Type B pancreatic cell (in vitro differentiated cells): ENCODE measurements around the gene IGF1R. TPM values are rescaled to one million over a fixed set of nuclear protein-coding genes. Genes with fewer than 3 reads are reported as not detected.

Source experiments
- DNase-seq: peaks from one replicate; pipeline ENCODE4 v3.0.0; 2021; ENCODE audit warnings: mixed read lengths; ENCODE audit not compliant: unreplicated experiment; ENCODE audit errors: extremely low spot score
- H3K27ac Mint-ChIP-seq: 2 replicates; pipeline ENCODE4 v1.8.0; 2021; ENCODE audit warnings: mild to moderate bottlenecking, mixed read lengths
- H3K27me3 Mint-ChIP-seq: 2 replicates; pipeline ENCODE4 v1.8.0; 2021; ENCODE audit warnings: mixed read lengths
- H3K36me3 Mint-ChIP-seq: 2 replicates; pipeline ENCODE4 v1.8.0; 2021; ENCODE audit warnings: mixed read lengths
- H3K4me1 Mint-ChIP-seq: one replicate; pipeline ENCODE4 v1.8.0; 2021; ENCODE audit warnings: mixed read lengths; ENCODE audit not compliant: unreplicated experiment
- H3K4me3 Mint-ChIP-seq: 2 replicates; pipeline ENCODE4 v1.8.0; 2021; ENCODE audit warnings: mild to moderate bottlenecking, mixed read lengths
- H3K9me3 Mint-ChIP-seq: 2 replicates; pipeline ENCODE4 v1.8.0; 2021; ENCODE audit warnings: mixed read lengths
- CTCF ChIP-seq: fragments of 200-600 bp; sonication (generic); conservative IDR thresholded peaks from 2 replicates; pipeline ENCODE4 v1.5.0; 2021; ENCODE audit warnings: antibody characterized with exemption, mild to moderate bottlenecking
- total RNA-seq: library from RNA; stranded (reverse); gene quantifications from 2 replicates; pipeline ENCODE4 v1.2.1, GENCODE V29; 2021; ENCODE audit warnings: low replicate concordance

Gene IGF1R
- total RNA-seq, 1 donor from 2014 or later, result 87.1 TPM

GRCh38 chr15:98733098-98733497 is 84.8 kb downstream of the IGF1R start:
- DNase-seq, result no peak
- TF ChIP-seq CTCF, result no peak
- Mint-ChIP-seq H3K27ac (no peak overlapping the region), H3K36me3 (peaks cover 5% of the 10 kb centered on the region), H3K4me1 (peaks cover 64% of the 10 kb centered on the region), H3K27me3 (no peaks in the 10 kb centered on the region), H3K4me3 (no peak overlapping the region), H3K9me3 (peaks cover 6% of the 10 kb centered on the region)

- peaks cover 6% of the 10 kb centered on the region for H3K9me3 Mint-ChIP-seq
- H3K27me3 Mint-ChIP-seq, result no peaks in the 10 kb centered on the region
- no peak for DNase-seq
- H3K27ac Mint-ChIP-seq, result peak overlapping the region; percentile 40
- TF ChIP-seq CTCF, result no peak
- H3K4me1 Mint-ChIP-seq, result peaks cover 62% of the 10 kb centered on the region
- no peak overlapping the region for H3K4me3 Mint-ChIP-seq
- peaks cover 9% of the 10 kb centered on the region for H3K36me3 Mint-ChIP-seq
Observed at GRCh38 chr15:98734466-98735199, 86.3 kb downstream of the IGF1R start.

- Mint-ChIP-seq H3K36me3 (peaks cover 9% of the 10 kb centered on the region), H3K27ac (no peak overlapping the region), H3K27me3 (no peaks in the 10 kb centered on the region), H3K9me3 (peaks cover 6% of the 10 kb centered on the region), H3K4me1 (peaks cover 62% of the 10 kb centered on the region), H3K4me3 (no peak overlapping the region)
- DNase-seq, result no peak
- no peak for TF ChIP-seq CTCF
Observed at GRCh38 chr15:98735304-98735703, 87.0 kb downstream of the IGF1R start.

GRCh38 chr15:98735895-98736617 is 87.7 kb downstream of the IGF1R start:
- no peak for TF ChIP-seq CTCF
- peaks cover 66% of the 10 kb centered on the region for H3K4me1 Mint-ChIP-seq
- peaks cover 9% of the 10 kb centered on the region for H3K36me3 Mint-ChIP-seq
- H3K4me3 Mint-ChIP-seq, result peak overlapping the region; percentile 29
- peaks cover 6% of the 10 kb centered on the region for H3K9me3 Mint-ChIP-seq
- H3K27me3 Mint-ChIP-seq, result no peaks in the 10 kb centered on the region
- H3K27ac Mint-ChIP-seq, result no peak overlapping the region
- no peak for DNase-seq

- Mint-ChIP-seq H3K4me1 (peaks cover 77% of the 10 kb centered on the region), H3K9me3 (peaks cover 6% of the 10 kb centered on the region), H3K36me3 (peaks cover 14% of the 10 kb centered on the region), H3K4me3 (no peak overlapping the region), H3K27me3 (no peaks in the 10 kb centered on the region), H3K27ac (no peak overlapping the region)
- no peak for TF ChIP-seq CTCF
- DNase-seq, result no peak
Observed at GRCh38 chr15:98737159-98737558, 88.8 kb downstream of the IGF1R start.
